Endometrium (tissue), 2 donors: ENCODE results near the gene VSTM2L.
"Not testable (repeated sequence)": the region's sequence is repeated elsewhere in the genome, so short reads cannot be mapped to it uniquely, and the experiment has no call there.

Source experiments
- FAIRE-seq: peaks from 2 replicates; lab custom pipeline; 2012; peaks lifted over from hg19 to GRCh38; lab: Jason Lieb, UNC
- donor health status: control.
- donor health status: control.

The VSTM2L gene

GRCh38 chr20:37902504-37903313 is at the start of gene VSTM2L:
VSTM2L (plus strand) TSS chr20:37903127; CDS start chr20:37903351, 224 bp downstream.
- no peak for FAIRE-seq

GRCh38 chr20:37853823-37854375 is 49.0 kb upstream of the VSTM2L start:
- FAIRE-seq = no peak

- FAIRE-seq = not testable (repeated sequence)
Observed at GRCh38 chr20:37856034-37856433, 46.9 kb upstream of the VSTM2L start.

GRCh38 chr20:37856932-37857660 is 45.8 kb upstream of the VSTM2L start:
- FAIRE-seq = no peak

GRCh38 chr20:37859406-37860171 is 43.3 kb upstream of the VSTM2L start:
- no peak for FAIRE-seq

- FAIRE-seq = no peak
Observed at GRCh38 chr20:37863289-37863688, 39.6 kb upstream of the VSTM2L start.

- no peak for FAIRE-seq
Observed at GRCh38 chr20:37864298-37864697, 38.6 kb upstream of the VSTM2L start.

GRCh38 chr20:37866051-37866450 is 36.9 kb upstream of the VSTM2L start:
- no peak for FAIRE-seq

GRCh38 chr20:37867289-37868195 is 35.4 kb upstream of the VSTM2L start:
- FAIRE-seq = no peak

- FAIRE-seq = no peak
Observed at GRCh38 chr20:37868851-37869333, 34.0 kb upstream of the VSTM2L start.

- FAIRE-seq = no peak
Observed at GRCh38 chr20:37869334-37869861, 33.5 kb upstream of the VSTM2L start.

GRCh38 chr20:37870294-37870693 is 32.6 kb upstream of the VSTM2L start:
- FAIRE-seq = no peak

- FAIRE-seq = no peak
Observed at GRCh38 chr20:37871751-37872150, 31.2 kb upstream of the VSTM2L start.

- no peak for FAIRE-seq
Observed at GRCh38 chr20:37872161-37872560, 30.8 kb upstream of the VSTM2L start.

- no peak for FAIRE-seq
Observed at GRCh38 chr20:37873884-37874283, 29.0 kb upstream of the VSTM2L start.

GRCh38 chr20:37875460-37876175 is 27.3 kb upstream of the VSTM2L start:
- no peak for FAIRE-seq

- no peak for FAIRE-seq
Observed at GRCh38 chr20:37876863-37877262, 26.1 kb upstream of the VSTM2L start.

GRCh38 chr20:37877832-37878772 is 24.8 kb upstream of the VSTM2L start:
- FAIRE-seq = no peak
